ENCODE data around the gene JAZF1. TPM values are rescaled to one million over a fixed set of nuclear protein-coding genes. Genes with fewer than 3 reads are reported as not detected.

Gene JAZF1
- total RNA-seq, 1 experiment from 2014 or later, result 0.90 TPM

GRCh38 chr7:28124413-28124812 lies 56.2 kb downstream of the JAZF1 start:
- no peak for TF ChIP-seq EZH2 (IDR thresholded peaks at IDR 0.05; ENCODE audit: low read depth)
- TF ChIP-seq, protein P1, sequence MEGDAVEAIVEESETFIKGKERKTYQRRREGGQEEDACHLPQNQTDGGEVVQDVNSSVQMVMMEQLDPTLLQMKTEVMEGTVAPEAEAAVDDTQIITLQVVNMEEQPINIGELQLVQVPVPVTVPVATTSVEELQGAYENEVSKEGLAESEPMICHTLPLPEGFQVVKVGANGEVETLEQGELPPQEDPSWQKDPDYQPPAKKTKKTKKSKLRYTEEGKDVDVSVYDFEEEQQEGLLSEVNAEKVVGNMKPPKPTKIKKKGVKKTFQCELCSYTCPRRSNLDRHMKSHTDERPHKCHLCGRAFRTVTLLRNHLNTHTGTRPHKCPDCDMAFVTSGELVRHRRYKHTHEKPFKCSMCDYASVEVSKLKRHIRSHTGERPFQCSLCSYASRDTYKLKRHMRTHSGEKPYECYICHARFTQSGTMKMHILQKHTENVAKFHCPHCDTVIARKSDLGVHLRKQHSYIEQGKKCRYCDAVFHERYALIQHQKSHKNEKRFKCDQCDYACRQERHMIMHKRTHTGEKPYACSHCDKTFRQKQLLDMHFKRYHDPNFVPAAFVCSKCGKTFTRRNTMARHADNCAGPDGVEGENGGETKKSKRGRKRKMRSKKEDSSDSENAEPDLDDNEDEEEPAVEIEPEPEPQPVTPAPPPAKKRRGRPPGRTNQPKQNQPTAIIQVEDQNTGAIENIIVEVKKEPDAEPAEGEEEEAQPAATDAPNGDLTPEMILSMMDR (conservative IDR thresholded peaks at IDR 0.05), result no peak
- H3K4me1 ChIP-seq (replicated peaks; ENCODE audit: insufficient read depth), result no peaks in the 10 kb centered on the region
- H3F3A ChIP-seq (ENCODE audit: insufficient read depth, low read depth), result no peaks in the 10 kb centered on the region
- H3K27ac ChIP-seq, result no peak overlapping the region
- no peak overlapping the region for H3K4me3 ChIP-seq
- H4K20me1 ChIP-seq (ENCODE audit: insufficient read depth), result no peaks in the 10 kb centered on the region
- ChIA-PET CTCF (no interaction called here), POLR2A (ENCODE audit: unreplicated experiment) (no interaction called here)
- no peak overlapping the region for H2AFZ ChIP-seq
- no peak overlapping the region for H3K4me2 ChIP-seq
- no peaks in the 10 kb centered on the region for H3K36me3 ChIP-seq (ENCODE audit: low read depth)
- no peak for DNase-seq
- H3K79me2 ChIP-seq (ENCODE audit: low read depth), result no peaks in the 10 kb centered on the region
- no peaks in the 10 kb centered on the region for H3K9me2 ChIP-seq (ENCODE audit: insufficient read depth)
- H3K27me3 ChIP-seq (ENCODE audit: insufficient read depth, low read depth), result no peaks in the 10 kb centered on the region
- intact Hi-C loops (cut with micrococcal nuclease; ENCODE audit: unreplicated experiment), result no loop called here
- H3K9me3 ChIP-seq (ENCODE audit: insufficient read depth, low read depth), result no peaks in the 10 kb centered on the region
- no TSS peak for BruUV-seq (replicated peaks)

- no peak for TF ChIP-seq EZH2 (IDR thresholded peaks at IDR 0.05; ENCODE audit: low read depth)
- TF ChIP-seq, protein P1 (conservative IDR thresholded peaks at IDR 0.05), result no peak
- Histone ChIP-seq H3K27ac (no peak overlapping the region), H3K79me2 (ENCODE audit: low read depth) (no peaks in the 10 kb centered on the region), H3K4me1 (replicated peaks; ENCODE audit: insufficient read depth) (no peaks in the 10 kb centered on the region), H4K20me1 (ENCODE audit: insufficient read depth) (no peaks in the 10 kb centered on the region), H3K36me3 (ENCODE audit: low read depth) (no peaks in the 10 kb centered on the region), H3K27me3 (ENCODE audit: insufficient read depth, low read depth) (no peaks in the 10 kb centered on the region), H3K9me3 (ENCODE audit: insufficient read depth, low read depth) (no peaks in the 10 kb centered on the region), H3K4me2 (no peak overlapping the region), H2AFZ (no peak overlapping the region), H3K9me2 (ENCODE audit: insufficient read depth) (no peaks in the 10 kb centered on the region), H3F3A (ENCODE audit: insufficient read depth, low read depth) (no peaks in the 10 kb centered on the region), H3K4me3 (no peak overlapping the region)
- CTCF ChIA-PET, result no interaction called here
- BruUV-seq (replicated peaks), result no TSS peak
- no peak for DNase-seq
- POLR2A ChIA-PET (ENCODE audit: unreplicated experiment), result no interaction called here
- intact Hi-C loops (cut with micrococcal nuclease; ENCODE audit: unreplicated experiment), result no loop called here
Measured at GRCh38 chr7:28123752-28124151, 56.8 kb downstream of the JAZF1 start.

GRCh38 chr7:28121496-28121895 lies 59.1 kb downstream of the JAZF1 start:
- CTCF ChIA-PET, result no interaction called here
- Histone ChIP-seq H3K27me3 (ENCODE audit: insufficient read depth, low read depth) (no peaks in the 10 kb centered on the region), H3K36me3 (ENCODE audit: low read depth) (no peaks in the 10 kb centered on the region), H3F3A (ENCODE audit: insufficient read depth, low read depth) (no peaks in the 10 kb centered on the region), H3K9me3 (ENCODE audit: insufficient read depth, low read depth) (no peaks in the 10 kb centered on the region), H3K4me2 (no peak overlapping the region), H2AFZ (no peak overlapping the region), H3K9me2 (ENCODE audit: insufficient read depth) (no peaks in the 10 kb centered on the region), H4K20me1 (ENCODE audit: insufficient read depth) (no peaks in the 10 kb centered on the region), H3K4me1 (replicated peaks; ENCODE audit: insufficient read depth) (peaks cover 1% of the 10 kb centered on the region), H3K79me2 (ENCODE audit: low read depth) (no peaks in the 10 kb centered on the region), H3K4me3 (no peak overlapping the region), H3K27ac (no peak overlapping the region)
- no TSS peak for BruUV-seq (replicated peaks)
- TF ChIP-seq, protein P1 (conservative IDR thresholded peaks at IDR 0.05), result no peak
- no peak for TF ChIP-seq EZH2 (IDR thresholded peaks at IDR 0.05; ENCODE audit: low read depth)
- POLR2A ChIA-PET (ENCODE audit: unreplicated experiment), result interaction anchor here (0.7 kb wide), 1 partner anchor 1233 kb away, joined by 6 read pairs; no protein-coding TSS in a partner anchor
- intact Hi-C loops (cut with micrococcal nuclease; ENCODE audit: unreplicated experiment), result no loop called here
- DNase-seq, result no peak

Measured in PC-9 (cell line).